HG02938 (cell line): ENCODE results near the gene NLGN3.

Experiments used
- ATAC-seq: cut with Tn5 transposase; IDR thresholded peaks from one replicate; pipeline ENCODE4 v1.9.1; 2021; ENCODE audit warnings: mild to moderate bottlenecking, moderate library complexity; ENCODE audit not compliant: unreplicated experiment

NLGN3 gene

DNA sequence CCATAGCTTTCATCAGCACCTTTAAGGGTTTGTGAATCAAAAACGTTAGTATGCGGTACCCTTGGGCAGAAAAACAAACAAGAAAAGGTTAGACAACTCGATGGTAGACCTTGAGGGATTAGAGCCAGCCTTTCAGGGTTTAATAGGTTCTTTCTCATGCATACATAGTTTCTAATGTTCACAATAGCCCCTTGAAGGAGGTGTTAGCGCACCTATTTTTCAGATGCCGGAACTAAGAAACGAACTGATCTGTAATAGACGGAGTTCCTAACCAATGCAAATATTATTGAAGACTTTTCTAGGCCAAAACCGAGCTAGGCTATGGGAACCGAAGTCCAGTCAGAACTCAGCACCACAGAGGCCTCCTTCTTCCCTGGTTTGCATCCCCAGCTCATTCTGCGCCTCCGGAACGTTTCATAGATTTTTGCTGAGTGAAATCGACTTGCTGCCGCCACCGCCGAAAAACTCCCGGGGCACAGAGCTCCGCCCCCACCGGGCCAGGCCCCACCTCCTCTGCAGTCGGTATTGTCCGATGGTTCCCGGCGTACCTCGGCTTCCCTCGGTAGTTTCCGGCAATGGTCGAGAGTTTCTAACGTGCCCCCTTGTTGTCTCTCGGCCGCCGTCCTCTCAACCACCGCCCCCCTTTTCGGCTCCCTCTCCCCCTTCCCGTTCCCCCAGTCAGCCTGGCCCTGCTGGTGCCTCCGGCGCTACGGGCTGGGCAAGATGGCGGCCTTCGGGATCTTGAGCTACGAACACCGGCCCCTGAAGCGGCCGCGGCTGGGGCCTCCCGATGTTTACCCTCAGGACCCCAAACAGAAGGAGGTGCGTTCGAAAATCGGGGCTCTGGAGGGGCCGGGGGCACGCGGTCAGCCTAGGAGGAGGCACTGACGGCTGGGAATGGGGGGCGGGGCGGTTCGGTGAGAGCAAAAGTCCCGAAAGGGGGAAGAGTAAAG is 26.3 kb upstream of the NLGN3 start, which contains the start of gene MED12:
MED12 (plus strand) TSS at position 565 of the 953 bp plus-strand sequence; CDS start at position 724, 159 bp downstream.
- ATAC-seq = peak; percentile 91

DNA sequence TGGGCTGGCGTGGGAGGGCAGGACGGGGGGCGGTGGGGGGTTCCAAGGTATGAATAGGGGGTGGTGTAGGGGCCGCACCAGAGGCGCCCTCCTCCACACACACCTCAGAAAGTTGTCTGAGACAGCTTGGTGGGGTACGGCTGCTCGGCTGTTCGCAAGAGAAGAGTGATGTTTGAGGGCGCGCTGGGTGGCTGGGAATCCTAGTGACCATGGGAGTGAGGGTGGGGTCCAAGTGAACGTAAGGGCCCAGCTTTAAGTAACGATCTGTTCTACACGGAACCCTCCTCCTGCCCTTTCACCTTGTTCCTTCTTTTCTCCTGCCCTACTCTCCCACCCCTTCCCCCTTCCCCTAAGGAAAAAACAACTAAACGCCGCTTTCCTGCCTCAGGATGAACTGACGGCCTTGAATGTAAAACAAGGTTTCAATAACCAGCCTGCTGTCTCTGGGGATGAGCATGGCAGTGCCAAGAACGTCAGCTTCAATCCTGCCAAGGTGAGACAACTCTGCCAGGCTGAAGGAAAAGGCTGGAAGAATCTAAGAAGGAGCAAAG is 25.6 kb upstream of the NLGN3 start:
- ATAC-seq = no peak

DNA sequence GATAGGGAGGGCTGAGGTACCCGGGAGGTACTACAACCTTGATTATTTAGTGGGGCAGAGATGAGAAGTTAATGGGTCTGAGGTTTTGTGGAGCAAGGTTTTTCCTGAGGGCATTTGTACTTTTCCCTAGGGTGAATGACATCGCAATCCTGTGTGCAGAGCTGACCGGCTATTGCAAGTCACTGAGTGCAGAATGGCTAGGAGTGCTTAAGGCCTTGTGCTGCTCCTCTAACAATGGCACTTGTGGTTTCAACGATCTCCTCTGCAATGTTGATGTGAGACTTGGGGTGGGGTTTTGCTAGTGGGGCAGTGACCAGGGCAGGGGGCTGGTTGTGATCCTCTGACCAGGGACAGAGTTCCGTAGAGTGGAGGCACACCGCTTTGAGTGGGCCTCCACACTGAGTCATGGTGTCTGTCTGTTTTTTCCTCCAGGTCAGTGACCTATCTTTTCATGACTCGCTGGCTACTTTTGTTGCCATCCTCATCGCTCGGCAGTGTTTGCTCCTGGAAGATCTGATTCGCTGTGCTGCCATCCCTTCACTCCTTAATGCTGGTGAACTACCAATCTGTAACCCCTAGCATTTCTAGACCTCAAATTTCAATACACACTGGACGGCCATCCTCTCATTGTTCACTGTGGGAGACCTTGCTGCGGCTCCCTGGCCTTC is 16.3 kb upstream of the NLGN3 start:
- ATAC-seq = no peak

DNA sequence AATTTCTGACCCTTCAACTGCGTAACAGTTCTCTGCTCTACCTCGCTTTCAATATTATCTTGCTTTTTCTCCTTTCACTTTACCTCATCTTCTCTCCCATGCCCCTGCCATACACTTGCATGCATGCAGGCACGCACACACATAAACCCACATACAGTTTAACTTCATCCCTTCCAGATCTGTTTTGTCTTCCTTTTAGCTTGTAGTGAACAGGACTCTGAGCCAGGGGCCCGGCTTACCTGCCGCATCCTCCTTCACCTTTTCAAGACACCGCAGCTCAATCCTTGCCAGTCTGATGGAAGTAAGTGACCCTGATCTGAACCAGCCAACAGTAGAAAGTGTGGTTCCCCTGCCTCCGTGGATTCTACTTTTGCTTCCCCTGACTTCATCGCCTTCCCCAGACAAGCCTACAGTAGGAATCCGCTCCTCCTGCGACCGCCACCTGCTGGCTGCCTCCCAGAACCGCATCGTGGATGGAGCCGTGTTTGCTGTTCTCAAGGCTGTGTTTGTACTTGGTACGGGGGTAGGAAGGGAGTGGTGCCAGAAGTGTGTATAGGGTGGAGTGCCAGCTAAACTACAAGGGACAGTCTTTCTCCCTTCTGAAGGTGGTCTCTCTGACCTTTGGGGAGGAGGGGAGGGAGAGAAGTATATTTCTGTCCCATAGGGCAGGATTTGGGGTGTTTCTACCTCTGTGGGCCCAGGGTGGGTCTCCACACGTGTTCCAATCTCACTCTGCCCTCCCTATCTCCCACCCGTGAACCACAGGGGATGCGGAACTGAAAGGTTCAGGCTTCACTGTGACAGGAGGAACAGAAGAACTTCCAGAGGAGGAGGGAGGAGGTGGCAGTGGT is 15.5 kb upstream of the NLGN3 start:
- no peak for ATAC-seq

DNA sequence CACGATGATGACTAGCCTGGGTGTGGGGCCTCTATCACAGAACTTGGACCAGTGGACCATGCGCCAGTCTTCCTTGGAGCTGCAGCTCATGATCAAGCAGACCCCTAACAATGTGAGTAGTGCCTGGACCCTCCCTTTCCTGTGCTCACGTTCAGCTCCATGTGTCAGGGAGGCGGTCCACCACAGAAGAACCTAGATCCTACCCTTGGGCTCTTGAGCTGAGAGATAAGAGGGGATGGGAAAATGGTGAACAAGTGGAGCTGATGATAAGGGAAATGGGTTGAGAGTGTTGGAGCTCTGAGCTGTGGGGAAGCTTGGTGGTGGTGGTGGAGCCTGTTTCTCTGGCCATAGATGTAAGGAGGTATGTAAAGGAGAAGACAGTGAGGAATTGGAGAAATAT is 13.1 kb upstream of the NLGN3 start:
- ATAC-seq = no peak

DNA sequence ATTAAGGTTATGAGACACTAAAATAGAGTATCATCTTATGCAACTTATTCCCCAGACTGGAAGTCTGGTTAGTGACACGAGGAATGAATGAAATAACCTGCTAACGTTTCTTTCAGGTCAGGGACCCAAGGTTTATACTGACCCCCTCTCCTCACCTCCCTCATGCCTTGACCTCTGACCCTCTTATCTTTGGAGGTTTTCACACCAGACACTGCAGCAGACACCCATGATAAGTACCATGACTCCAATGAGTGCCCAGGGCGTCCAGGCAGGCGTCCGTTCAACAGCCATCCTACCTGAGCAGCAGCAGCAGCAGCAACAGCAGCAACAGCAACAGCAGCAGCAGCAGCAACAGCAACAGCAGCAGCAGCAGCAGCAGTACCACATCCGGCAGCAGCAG is 4.2 kb upstream of the NLGN3 start:
- no peak for ATAC-seq

DNA sequence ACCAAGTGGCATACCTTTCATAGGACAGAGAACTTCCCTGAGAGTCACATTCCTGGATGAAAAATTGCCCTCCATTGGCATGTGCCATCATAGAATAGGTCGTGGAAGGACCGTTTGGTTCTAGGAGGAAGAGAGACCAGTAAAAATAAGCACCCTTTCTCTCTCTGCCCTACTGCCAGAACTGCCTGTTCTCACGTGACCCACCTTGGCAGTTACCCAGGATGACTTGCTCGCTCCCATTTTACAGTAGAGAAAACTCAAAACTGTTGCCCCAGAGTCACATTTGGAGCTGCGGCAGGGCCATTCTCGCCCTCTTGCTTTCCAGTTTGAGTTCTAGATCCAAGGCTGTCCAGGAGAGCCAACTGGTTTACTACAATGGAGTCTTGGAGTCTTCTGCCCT is 1.1 kb upstream of the NLGN3 start:
- no peak for ATAC-seq

DNA sequence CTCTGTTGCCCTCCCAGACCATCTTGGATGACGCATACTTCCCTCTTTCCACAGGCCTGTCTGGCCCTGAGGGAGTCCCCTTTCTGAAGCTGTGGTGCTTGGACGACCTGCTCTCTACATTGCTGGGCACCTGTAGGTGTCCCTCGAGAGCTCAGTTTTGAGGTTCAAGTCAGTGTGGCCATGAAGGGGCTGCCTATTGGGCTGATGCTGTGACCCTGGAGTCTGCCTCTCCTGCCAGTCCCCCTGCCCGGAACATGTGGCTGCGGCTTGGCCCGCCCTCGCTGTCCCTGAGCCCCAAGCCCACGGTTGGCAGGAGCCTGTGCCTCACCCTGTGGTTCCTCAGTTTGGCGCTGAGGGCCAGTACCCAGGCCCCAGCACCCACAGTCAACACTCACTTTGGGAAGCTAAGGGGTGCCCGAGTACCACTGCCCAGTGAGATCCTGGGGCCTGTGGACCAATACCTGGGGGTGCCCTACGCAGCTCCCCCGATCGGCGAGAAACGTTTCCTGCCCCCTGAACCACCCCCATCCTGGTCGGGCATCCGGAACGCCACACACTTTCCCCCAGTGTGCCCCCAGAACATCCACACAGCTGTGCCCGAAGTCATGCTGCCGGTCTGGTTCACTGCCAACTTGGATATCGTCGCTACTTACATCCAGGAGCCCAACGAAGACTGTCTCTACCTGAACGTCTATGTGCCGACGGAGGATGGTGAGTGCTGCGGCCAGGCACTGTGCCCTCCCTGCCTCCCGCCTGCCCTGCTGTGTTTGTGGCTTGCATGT is 3.0 kb downstream of the NLGN3 start:
- ATAC-seq = no peak

DNA sequence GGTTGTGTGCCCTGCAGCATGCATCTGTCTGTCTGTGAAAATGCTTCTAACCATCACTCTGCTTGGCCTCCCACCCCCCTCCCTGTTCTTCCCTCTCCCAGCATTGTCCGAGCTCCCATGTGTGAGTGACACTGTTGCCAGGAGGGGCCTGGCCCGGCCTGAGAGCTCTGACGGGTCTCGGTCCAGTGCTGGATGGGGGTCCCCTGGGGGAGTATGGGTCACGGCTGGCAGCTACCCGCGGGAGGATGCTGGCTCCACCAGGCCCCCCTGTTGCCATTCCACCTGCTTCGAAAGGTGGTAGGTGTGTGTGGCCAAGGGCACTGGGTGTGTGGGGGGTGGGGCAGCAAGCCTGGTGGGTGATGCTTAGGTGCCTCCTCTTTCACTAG is 3.6 kb downstream of the NLGN3 start:
- ATAC-seq = no peak

DNA sequence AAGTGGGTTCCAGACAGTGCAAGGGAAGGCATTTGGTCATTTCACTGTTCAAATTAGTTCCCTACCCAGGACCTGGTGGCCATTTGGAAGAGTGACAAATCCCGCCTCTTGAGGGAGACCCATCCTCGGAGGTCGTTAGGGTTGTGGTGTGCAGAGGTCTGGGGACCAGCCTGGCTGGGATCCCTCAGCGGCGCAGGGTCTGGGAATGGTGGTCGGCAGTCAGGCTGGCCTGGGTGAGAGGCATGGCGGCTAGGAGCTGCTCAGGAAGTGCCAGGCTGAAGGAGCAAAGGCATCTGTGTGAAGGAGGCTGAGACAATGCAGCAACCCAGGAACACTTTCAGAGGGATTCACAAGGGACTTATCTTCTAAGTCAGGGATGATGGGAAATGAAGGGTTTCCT is 6.7 kb downstream of the NLGN3 start:
- ATAC-seq = no peak

DNA sequence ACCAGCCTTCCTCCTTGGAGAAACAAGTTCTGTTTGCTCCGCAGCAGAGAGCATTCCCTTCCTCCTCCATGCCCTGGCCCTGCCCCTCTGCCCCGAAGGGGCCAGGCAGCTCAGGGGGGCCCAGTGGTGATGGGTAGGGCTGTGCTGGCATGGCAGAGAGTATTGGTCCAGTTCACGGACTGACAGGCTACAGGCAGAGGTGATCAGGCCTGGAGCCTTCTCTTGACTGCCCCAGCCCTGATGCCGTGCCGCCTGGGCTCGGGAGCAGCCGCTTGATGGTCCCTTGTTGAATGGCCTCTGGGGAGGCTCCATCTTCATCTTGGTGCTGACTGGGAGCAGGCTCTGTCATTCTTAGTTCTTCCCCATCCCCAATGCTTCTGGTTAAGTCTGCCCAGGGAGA is 9.6 kb downstream of the NLGN3 start:
- no peak for ATAC-seq

DNA sequence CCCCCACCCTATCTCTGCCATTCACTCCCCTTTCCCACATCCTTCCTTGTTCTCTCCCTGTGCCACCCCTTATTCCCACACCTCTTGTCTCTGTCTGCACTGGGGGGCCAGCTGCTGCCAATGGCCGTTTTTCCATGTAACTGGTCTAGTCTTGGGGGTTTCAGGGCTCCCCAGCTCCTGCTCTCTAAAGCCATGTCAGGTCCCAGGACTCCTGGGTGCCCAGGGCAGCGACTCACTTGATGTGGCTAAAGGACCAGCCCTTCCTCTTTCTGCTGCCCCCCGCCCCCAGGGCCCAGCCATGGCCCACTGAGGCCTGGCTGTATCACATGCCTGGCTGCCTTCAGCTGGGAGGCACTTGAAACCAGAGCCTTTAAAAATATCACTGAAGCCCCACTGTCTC is 10.0 kb downstream of the NLGN3 start:
- ATAC-seq = no peak

DNA sequence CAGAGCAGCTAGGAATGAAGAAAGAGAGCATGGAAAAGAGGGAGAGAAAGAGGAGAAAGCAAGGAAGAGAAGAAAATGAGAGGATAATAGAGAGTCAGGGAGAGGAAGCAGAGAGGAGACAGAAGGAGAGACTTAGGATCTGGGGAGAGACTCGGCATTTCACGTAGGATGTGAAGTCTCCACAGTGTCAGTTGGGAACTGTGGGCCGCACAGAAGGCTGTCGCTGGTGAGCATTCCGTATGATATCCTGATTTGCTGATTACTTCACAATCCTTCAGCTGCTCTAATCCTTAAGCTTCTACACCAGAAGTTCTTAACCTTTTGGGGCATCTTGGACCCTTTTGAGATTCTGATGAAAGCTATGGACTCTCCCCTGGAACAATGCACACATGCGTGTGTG is 14.0 kb downstream of the NLGN3 start:
- no peak for ATAC-seq

DNA sequence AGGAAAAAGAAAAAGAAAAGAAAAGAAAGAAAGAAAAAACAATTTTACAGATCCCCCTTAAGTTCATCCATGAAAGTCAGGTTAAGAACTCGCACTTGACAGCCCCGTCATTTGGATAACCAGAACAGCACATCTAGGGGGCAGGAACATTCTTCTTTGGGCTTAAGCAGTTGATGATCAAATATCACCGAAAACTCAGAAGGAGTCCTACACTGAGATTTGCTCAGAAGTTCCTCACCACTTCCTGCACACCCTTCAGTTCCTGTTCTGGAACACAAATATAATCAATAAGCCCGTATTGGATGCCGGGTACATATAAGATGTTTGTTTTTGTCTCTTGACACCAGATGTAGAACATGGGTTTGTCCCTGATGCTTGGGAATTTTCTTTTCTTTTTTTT is 14.7 kb downstream of the NLGN3 start:
- no peak for ATAC-seq

DNA sequence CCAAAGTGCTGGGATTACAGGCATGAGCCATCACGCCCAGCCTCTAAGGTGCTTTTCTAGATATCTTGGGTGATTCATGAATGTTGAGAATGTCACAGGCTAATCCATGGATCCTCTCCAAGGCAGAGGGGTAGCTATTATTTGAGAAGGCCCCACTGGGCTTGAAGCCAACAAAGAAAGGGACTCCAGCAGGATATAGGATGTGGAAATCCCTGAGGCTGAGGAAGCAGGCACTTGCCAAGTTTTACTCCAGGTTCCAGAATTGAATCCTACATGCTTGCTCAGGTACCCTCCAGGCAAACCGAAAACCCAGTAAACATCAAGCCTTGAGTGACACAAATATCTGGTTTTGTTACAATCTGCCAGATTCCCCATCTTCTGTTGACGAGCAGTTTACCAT is 15.8 kb downstream of the NLGN3 start:
- ATAC-seq = no peak

DNA sequence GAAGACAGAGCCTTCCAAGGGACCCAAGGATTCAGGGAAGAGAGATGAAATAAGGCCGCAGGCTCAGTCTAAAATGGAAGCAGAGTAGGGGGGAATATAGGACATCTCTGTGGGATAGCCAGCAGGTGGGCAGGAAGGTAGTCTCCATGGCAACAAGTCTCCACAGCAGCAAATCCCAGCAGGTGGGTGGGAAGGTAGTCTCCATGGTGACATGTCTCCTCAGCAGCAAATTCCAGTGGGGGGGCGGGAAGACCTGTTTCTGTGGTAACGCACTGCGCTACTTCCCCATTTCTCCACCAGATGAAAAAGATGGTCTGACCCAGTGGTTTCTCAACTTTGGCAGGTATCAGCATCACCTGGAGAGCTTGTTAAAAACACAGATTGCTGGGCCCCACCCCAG is 18.3 kb downstream of the NLGN3 start:
- no peak for ATAC-seq

DNA sequence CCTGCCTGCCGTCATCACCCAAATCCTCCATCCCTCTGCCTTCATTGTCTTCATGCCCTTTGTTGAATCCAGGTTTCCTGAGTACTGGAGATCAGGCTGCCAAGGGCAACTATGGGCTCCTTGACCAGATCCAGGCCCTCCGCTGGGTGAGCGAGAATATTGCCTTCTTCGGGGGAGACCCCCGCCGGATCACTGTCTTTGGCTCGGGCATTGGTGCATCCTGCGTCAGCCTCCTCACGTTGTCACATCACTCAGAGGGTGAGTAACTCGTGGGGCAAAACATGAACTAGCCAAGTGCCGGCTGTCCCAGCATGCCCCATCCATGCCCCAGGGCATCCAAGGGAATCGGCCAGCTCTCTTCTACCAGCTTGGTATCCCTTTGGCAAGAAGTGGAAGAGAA is 19.4 kb downstream of the NLGN3 start:
- no peak for ATAC-seq

DNA sequence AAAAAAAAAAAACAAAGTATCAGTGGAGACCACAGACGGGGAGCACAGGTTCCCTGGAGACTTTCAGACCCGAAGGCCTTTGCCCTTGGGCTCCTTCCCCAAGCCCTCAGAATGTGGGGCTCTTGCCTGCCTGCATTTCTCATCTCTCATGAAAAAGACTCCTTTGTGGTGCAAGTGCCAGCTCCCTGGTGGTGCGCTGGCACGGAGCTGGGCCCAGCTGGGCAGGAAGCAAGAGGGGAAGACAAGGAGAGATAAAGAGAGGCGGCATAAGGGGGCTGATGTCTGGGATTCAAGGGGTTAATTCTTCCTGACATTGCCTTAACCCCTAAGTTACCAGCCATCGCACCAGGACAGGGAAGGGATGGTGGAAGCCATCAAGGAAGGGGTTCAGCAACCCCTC is 21.8 kb downstream of the NLGN3 start:
- ATAC-seq = no peak

DNA sequence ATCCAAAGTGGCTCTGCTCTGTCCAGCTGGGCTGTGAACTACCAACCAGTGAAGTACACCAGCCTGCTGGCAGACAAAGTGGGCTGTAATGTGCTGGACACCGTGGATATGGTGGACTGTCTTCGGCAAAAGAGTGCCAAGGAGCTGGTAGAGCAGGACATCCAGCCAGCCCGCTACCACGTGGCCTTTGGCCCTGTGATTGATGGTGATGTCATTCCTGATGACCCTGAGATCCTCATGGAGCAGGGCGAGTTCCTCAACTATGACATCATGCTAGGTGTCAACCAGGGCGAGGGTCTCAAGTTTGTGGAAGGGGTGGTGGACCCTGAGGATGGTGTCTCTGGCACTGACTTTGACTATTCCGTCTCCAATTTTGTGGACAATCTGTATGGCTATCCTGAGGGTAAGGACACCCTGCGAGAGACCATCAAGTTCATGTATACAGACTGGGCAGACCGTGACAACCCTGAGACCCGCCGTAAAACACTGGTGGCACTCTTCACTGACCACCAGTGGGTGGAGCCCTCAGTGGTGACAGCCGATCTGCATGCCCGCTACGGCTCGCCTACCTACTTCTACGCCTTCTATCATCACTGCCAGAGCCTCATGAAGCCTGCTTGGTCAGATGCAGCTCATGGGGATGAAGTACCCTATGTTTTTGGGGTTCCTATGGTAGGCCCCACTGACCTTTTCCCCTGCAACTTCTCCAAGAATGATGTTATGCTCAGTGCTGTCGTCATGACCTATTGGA is 22.6 kb downstream of the NLGN3 start:
- no peak for ATAC-seq

DNA sequence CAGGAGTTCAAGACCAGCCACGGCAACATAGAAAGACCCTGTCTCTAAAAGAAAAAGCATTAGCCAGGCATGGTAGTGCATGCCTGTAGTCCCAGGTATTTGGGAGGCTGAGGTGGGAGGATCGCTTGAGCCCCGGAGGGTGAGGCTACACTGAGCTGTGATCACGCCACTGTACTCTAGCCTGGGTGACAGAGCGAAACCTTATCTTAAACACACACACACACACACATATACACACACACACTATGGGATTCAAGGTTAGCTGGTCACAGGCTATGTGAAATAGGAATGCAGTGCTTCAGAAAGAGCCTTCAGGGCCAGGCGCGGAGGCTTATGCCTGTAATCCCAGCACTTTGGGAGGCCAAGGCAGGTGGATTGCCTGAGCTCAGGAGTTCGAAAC is 23.5 kb downstream of the NLGN3 start:
- ATAC-seq = no peak
